Parathyroid adenoma (tissue), 2 donors: ENCODE data around the gene TMEM129.
"Not testable (repeated sequence)": the region's sequence is repeated elsewhere in the genome, so short reads cannot be mapped to it uniquely, and the experiment has no call there.

Source experiments
- H2AFZ ChIP-seq: fragments of 300-600 bp; sonication (generic); one replicate; pipeline ENCODE4 v1.7.0; 2017; ENCODE audit warnings: antibody characterized with exemption, mild to moderate bottlenecking
- H3K27ac ChIP-seq: fragments of 300-600 bp; sonication (generic); one replicate; pipeline ENCODE4 v1.7.0; 2017
- H3K27me3 ChIP-seq: fragments of 300-600 bp; sonication (generic); one replicate; pipeline ENCODE4 v1.7.0; 2017; ENCODE audit warnings: low read length; ENCODE audit not compliant: control insufficient read depth, insufficient read depth
- H3K36me3 ChIP-seq: fragments of 300-600 bp; sonication (generic); one replicate; pipeline ENCODE4 v1.7.0; 2017; ENCODE audit warnings: low read length; ENCODE audit not compliant: control insufficient read depth, insufficient read depth
- H3K4me1 ChIP-seq: fragments of 300-600 bp; sonication (generic); one replicate; pipeline ENCODE4 v1.7.0; 2017; ENCODE audit warnings: control low read depth
- H3K4me2 ChIP-seq: fragments of 300-600 bp; sonication (generic); one replicate; pipeline ENCODE4 v1.7.0; 2017; ENCODE audit warnings: low read length
- H3K4me3 ChIP-seq: fragments of 300-600 bp; sonication (generic); one replicate; pipeline ENCODE4 v1.7.0; 2017; ENCODE audit warnings: low read depth, low read length
- H3K79me2 ChIP-seq: fragments of 300-600 bp; sonication (generic); one replicate; pipeline ENCODE4 v1.7.0; 2017; ENCODE audit warnings: control low read depth
- H3K9ac ChIP-seq: fragments of 300-600 bp; sonication (generic); one replicate; pipeline ENCODE4 v1.7.0; 2017; ENCODE audit warnings: mild to moderate bottlenecking
- H3K9me3 ChIP-seq: fragments of 300-600 bp; sonication (generic); one replicate; pipeline ENCODE4 v1.7.0; 2017; ENCODE audit warnings: low read length; ENCODE audit not compliant: control insufficient read depth
- TF ChIP-seq, protein P1 (sequence below): fragments of 300-600 bp; sonication (generic); IDR thresholded peaks from one replicate; pipeline ENCODE4 v1.7.0; 2017; ENCODE audit warnings: antibody characterized with exemption, mild to moderate bottlenecking
- donor health status: primary hyperparathyroidism.

The TMEM129 gene

DNA sequence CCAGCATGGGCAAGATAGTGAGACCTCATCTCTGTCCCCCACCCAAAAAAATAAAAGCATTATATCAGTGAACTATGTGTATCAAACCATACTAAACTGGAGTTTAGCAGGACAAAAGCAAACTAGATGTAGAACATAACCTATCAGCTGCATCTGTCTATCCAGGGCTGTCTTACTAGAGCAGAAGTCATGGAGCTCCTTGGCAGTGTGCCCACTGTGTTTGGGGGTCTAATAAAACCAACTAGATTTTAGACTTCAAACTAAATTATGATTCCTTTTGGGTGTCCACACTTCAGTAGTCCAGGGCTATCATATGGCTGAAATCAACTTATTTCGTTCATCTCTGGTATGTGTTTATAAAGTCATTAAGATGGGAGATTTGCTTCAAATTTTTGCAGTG, 17.3 kb downstream of the TMEM129 start:
- no peaks in the 10 kb centered on the region for H3K9me3 ChIP-seq
- no peaks in the 10 kb centered on the region for H3K4me1 ChIP-seq
- H2AFZ ChIP-seq, result no peak overlapping the region
- peaks cover 24% of the 10 kb centered on the region for H3K79me2 ChIP-seq
- TF ChIP-seq, protein P1, sequence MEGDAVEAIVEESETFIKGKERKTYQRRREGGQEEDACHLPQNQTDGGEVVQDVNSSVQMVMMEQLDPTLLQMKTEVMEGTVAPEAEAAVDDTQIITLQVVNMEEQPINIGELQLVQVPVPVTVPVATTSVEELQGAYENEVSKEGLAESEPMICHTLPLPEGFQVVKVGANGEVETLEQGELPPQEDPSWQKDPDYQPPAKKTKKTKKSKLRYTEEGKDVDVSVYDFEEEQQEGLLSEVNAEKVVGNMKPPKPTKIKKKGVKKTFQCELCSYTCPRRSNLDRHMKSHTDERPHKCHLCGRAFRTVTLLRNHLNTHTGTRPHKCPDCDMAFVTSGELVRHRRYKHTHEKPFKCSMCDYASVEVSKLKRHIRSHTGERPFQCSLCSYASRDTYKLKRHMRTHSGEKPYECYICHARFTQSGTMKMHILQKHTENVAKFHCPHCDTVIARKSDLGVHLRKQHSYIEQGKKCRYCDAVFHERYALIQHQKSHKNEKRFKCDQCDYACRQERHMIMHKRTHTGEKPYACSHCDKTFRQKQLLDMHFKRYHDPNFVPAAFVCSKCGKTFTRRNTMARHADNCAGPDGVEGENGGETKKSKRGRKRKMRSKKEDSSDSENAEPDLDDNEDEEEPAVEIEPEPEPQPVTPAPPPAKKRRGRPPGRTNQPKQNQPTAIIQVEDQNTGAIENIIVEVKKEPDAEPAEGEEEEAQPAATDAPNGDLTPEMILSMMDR, result no peak
- no peak overlapping the region for H3K4me3 ChIP-seq
- H3K27ac ChIP-seq, result no peak overlapping the region
- H3K9ac ChIP-seq, result no peak overlapping the region
- no peaks in the 10 kb centered on the region for H3K36me3 ChIP-seq
- H3K4me2 ChIP-seq, result no peak overlapping the region
- H3K27me3 ChIP-seq, result no peaks in the 10 kb centered on the region

DNA sequence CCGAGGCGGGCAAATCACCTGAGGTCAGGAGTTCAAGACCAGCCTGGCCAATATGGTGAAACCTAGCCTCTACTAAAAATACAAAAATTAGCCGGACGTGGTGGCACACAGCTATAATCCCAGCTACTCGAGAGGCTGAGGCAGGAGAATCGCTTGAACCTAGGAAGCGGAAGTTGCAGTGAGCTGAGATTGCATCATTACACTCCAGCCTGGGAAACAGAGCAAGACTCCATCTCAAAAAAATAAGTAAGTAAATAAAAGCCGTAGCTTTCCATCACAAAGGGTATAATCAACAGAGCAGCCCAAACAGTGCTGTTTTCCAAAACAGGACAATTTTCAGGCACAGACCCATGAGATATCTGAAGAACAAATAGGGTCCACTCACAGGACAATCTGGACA, 19.5 kb downstream of the TMEM129 start:
- not testable (repeated sequence) for H3K27me3 ChIP-seq, H3K27ac ChIP-seq, H3K9me3 ChIP-seq, H3K9ac ChIP-seq, H3K4me1 ChIP-seq, H2AFZ ChIP-seq, H3K4me2 ChIP-seq, H3K4me3 ChIP-seq, H3K36me3 ChIP-seq
- H3K79me2 ChIP-seq, result peaks cover 24% of the 10 kb centered on the region

GRCh38 chr4:1695913-1696312, 25.2 kb downstream of the TMEM129 start:
- H3K36me3 ChIP-seq, result no peaks in the 10 kb centered on the region
- no peak overlapping the region for H3K4me3 ChIP-seq
- H3K79me2 ChIP-seq, result peaks cover 2% of the 10 kb centered on the region
- H3K9ac ChIP-seq, result no peak overlapping the region
- H3K9me3 ChIP-seq, result no peaks in the 10 kb centered on the region
- H2AFZ ChIP-seq, result no peak overlapping the region
- no peaks in the 10 kb centered on the region for H3K4me1 ChIP-seq
- H3K4me2 ChIP-seq, result no peak overlapping the region
- TF ChIP-seq, protein P1, result no peak
- no peak overlapping the region for H3K27ac ChIP-seq
- H3K27me3 ChIP-seq, result no peaks in the 10 kb centered on the region

GRCh38 chr4:1693131-1693896, 27.8 kb downstream of the TMEM129 start:
- Histone ChIP-seq H3K4me3 (no peak overlapping the region), H2AFZ (no peak overlapping the region), H3K79me2 (no peaks in the 10 kb centered on the region)

DNA sequence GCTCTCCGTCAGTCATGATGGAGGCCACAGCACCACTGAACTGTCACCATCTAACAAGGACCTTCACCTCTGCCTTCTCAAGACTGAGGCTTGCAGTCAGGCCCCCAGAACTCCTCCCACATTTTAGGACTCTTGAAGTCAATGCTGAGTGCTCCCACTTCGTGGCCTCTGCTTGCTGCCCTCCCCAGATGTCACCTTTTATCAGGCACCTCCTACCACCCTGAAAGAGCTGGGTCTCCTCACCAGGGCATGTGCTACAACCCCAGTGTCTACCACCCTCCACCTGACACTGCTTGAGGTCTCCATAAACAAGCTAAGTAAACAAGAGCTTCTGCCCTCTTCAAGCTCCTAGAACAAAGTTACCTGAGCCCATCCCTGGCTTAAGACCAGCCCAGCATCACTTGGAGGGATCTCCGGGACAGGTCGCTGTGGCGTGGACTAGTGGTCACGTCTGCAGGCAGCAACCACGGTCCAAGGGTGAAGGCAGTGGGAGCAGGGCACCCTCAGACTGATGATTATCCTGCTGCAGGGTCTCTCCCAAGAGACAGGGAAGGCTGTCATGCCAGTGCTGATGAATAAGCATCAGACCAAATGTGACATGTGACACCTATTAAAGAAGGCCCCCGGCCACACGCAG, 29.3 kb downstream of the TMEM129 start:
- no peak overlapping the region for H3K27ac ChIP-seq
- no peak overlapping the region for H2AFZ ChIP-seq
- no peak overlapping the region for H3K4me2 ChIP-seq
- H3K9me3 ChIP-seq, result no peaks in the 10 kb centered on the region
- H3K27me3 ChIP-seq, result no peaks in the 10 kb centered on the region
- TF ChIP-seq, protein P1, result no peak
- H3K4me3 ChIP-seq, result no peak overlapping the region
- H3K79me2 ChIP-seq, result no peaks in the 10 kb centered on the region
- no peaks in the 10 kb centered on the region for H3K4me1 ChIP-seq
- H3K9ac ChIP-seq, result no peak overlapping the region
- no peaks in the 10 kb centered on the region for H3K36me3 ChIP-seq

More at GRCh38 chr4:1693131-1693896, 27.8 kb downstream of the TMEM129 start:
- Histone ChIP-seq H3K4me1 (no peaks in the 10 kb centered on the region), H3K27me3 (no peaks in the 10 kb centered on the region), H3K9me3 (no peaks in the 10 kb centered on the region), H3K4me2 (no peak overlapping the region), H3K27ac (no peak overlapping the region), H3K36me3 (no peaks in the 10 kb centered on the region), H3K9ac (no peak overlapping the region)
- TF ChIP-seq, protein P1, result peak; percentile 78
